ENCODE data around the gene NOL3. TPM values are rescaled to one million over a fixed set of nuclear protein-coding genes. Genes with fewer than 3 reads are reported as not detected.

NOL3 gene
- total and polyA plus RNA-seq, 2 of the 4 experiments (the other 2 are of a cell fraction), result 6.1 to 17.2 TPM

DNA sequence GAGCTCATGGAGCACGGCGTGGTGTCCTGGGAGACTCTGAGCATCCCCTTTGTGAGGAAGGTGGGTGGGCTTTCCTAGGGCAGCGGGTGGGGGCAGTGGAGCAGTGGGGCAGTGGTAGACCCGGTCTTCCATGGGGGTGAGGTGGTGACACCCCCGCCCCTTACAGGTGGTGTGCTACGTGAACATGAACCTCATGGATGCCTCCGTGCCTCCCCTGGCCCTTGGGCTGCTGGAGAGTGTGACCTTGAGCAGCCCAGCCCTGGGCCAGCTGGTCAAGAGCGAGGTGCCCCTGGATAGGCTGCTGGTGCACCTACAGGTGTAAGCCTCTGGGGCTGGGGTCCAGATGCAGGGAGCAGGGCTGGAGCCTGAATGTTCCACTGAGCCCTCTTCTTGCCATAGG lies 30.2 kb downstream of the NOL3 start:
- H2AK9ac ChIP-seq (replicated peaks; ENCODE audit: low read depth, low read length, poor library complexity), result peak overlapping the region; percentile 28
- no peak overlapping the region for H2AFZ ChIP-seq (replicated peaks; ENCODE audit: low read length, poor library complexity)
- no peak overlapping the region for H2BK5ac ChIP-seq (ENCODE audit: low read depth, low read length, poor library complexity, severe bottlenecking)
- no peak overlapping the region for H4K91ac ChIP-seq (ENCODE audit: insufficient read depth, low read depth, low read length)
- H4K20me1 ChIP-seq (ENCODE audit: insufficient read depth, low read length), result peaks cover 13% of the 10 kb centered on the region; the same call in 1 of the 2 replicates
- H4K8ac ChIP-seq (ENCODE audit: low read depth in 2 of 2, low read length in 2 of 2), result no peak overlapping the region
- CTCF ChIA-PET, result no interaction called here
- 96% methylated on average over 5 of the region's 8 CpGs; no CpG with 5 or more reads in 1 of the 2 experiments for WGBS, 2 experiments (ENCODE audit: extremely low coverage in 2 of 2, insufficient read length in 1 of 2)
- in situ Hi-C loops (cut with MboI; ENCODE audit: low sequenced_read_pairs), result no loop called here
- H3K27me3 ChIP-seq (ENCODE audit: control insufficient read depth, insufficient read depth, low read length), result no peaks in the 10 kb centered on the region
- H3K14ac ChIP-seq (replicated peaks; ENCODE audit: low read depth, low read length), result no peak overlapping the region
- no peak overlapping the region for H3K4me2 ChIP-seq (ENCODE audit: low read depth, low read length)
- H2AK5ac ChIP-seq (ENCODE audit: low read depth, low read length), result no peak overlapping the region
- no peak overlapping the region for H3K4ac ChIP-seq (ENCODE audit: low read depth, low read length)
- no peak overlapping the region for H3K23ac ChIP-seq (ENCODE audit: low read depth, low read length)
- no peaks in the 10 kb centered on the region for H3K4me1 ChIP-seq (ENCODE audit: control insufficient read depth, insufficient read depth, low read length)
- H3K79me1 ChIP-seq (ENCODE audit: low read depth in 1 of 2, low read length in 2 of 2), result peaks cover 0 to 15% of the 10 kb centered on the region in 2 experiments; a peak in 3 of 4 replicates
- no peak overlapping the region for H3K56ac ChIP-seq (ENCODE audit: extremely low read depth, insufficient read depth, low read length)
- no peak overlapping the region for H2BK15ac ChIP-seq (ENCODE audit: low read depth, low read length)
- intact Hi-C loops (cut with micrococcal nuclease), result no loop called here
- ATAC-seq (ENCODE audit: low read depth), result no peak
- no peak for DNase-seq
- H3K36me3 ChIP-seq (ENCODE audit: control insufficient read depth, insufficient read depth, low read length), result peaks cover 59% of the 10 kb centered on the region
- no peak overlapping the region for H3K27ac ChIP-seq (ENCODE audit: insufficient read depth, low read length)
- TF ChIP-seq RFX5 (IDR thresholded peaks at IDR 0.05; ENCODE audit: low read depth, low read length) (no peak), MAFK (IDR thresholded peaks at IDR 0.05; ENCODE audit: low read depth, low read length) (no peak), NFE2L2 (IDR thresholded peaks at IDR 0.05; ENCODE audit: low read depth, low read length) (no peak), RCOR1 (IDR thresholded peaks at IDR 0.05; ENCODE audit: insufficient replicate concordance, low read length) (no peak), RAD21 (IDR thresholded peaks at IDR 0.05; ENCODE audit: low read length) (no peak), MXI1 (IDR thresholded peaks at IDR 0.05; ENCODE audit: borderline replicate concordance, low read depth, low read length) (no peak), POLR2A (IDR thresholded peaks at IDR 0.05; ENCODE audit: low read depth, low read length) (no peak), BHLHE40 (IDR thresholded peaks at IDR 0.05; ENCODE audit: low read depth, low read length) (no peak), CEBPB (IDR thresholded peaks at IDR 0.05; ENCODE audit: low read depth, low read length) (no peak)
- TF ChIP-seq, protein P1, sequence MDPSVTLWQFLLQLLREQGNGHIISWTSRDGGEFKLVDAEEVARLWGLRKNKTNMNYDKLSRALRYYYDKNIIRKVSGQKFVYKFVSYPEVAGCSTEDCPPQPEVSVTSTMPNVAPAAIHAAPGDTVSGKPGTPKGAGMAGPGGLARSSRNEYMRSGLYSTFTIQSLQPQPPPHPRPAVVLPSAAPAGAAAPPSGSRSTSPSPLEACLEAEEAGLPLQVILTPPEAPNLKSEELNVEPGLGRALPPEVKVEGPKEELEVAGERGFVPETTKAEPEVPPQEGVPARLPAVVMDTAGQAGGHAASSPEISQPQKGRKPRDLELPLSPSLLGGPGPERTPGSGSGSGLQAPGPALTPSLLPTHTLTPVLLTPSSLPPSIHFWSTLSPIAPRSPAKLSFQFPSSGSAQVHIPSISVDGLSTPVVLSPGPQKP (IDR thresholded peaks at IDR 0.05; ENCODE audit: borderline replicate concordance, low read depth, low read length), result no peak
- TF ChIP-seq, protein P2, sequence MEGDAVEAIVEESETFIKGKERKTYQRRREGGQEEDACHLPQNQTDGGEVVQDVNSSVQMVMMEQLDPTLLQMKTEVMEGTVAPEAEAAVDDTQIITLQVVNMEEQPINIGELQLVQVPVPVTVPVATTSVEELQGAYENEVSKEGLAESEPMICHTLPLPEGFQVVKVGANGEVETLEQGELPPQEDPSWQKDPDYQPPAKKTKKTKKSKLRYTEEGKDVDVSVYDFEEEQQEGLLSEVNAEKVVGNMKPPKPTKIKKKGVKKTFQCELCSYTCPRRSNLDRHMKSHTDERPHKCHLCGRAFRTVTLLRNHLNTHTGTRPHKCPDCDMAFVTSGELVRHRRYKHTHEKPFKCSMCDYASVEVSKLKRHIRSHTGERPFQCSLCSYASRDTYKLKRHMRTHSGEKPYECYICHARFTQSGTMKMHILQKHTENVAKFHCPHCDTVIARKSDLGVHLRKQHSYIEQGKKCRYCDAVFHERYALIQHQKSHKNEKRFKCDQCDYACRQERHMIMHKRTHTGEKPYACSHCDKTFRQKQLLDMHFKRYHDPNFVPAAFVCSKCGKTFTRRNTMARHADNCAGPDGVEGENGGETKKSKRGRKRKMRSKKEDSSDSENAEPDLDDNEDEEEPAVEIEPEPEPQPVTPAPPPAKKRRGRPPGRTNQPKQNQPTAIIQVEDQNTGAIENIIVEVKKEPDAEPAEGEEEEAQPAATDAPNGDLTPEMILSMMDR (conservative IDR thresholded peaks at IDR 0.05; ENCODE audit: low read depth, low read length), result no peak
- H3K9me1 ChIP-seq (ENCODE audit: insufficient read depth, low read length), result no peaks in the 10 kb centered on the region
- no peak overlapping the region for H4K5ac ChIP-seq (ENCODE audit: low read depth, low read length)
- no peaks in the 10 kb centered on the region for H3K9me3 ChIP-seq (ENCODE audit: control insufficient read depth, insufficient read depth, low read length)
- H2BK20ac ChIP-seq (ENCODE audit: low read depth, low read length), result no peak overlapping the region
- H3K9ac ChIP-seq (ENCODE audit: low read depth, low read length), result no peak overlapping the region
- H3K4me3 ChIP-seq (ENCODE audit: insufficient read depth, low read depth, low read length), result no peak overlapping the region
- BruUV-seq (replicated peaks), result no TSS peak
- dilution Hi-C loops (cut with HindIII; ENCODE audit: low sequenced_read_pairs, unreplicated experiment), result no loop called here
- no peak overlapping the region for H2BK120ac ChIP-seq (ENCODE audit: low read depth, low read length)
- POLR2A ChIA-PET (ENCODE audit: unreplicated experiment), result interaction anchor here (0.6 kb wide), 2 partner anchors 47 to 84 kb away, joined by 4 to 7 read pairs; partner anchors contain the start of gene FHOD1
- H3K18ac ChIP-seq (ENCODE audit: low read depth, low read length), result no peak overlapping the region
